KMS-11 (cell line): ENCODE results near the gene CIB4.

ENCODE experiments used
- H2AFZ ChIP-seq: fragments of 200-600 bp; sonication (generic); 2 replicates; pipeline ENCODE4 v1.6.1; 2016; ENCODE audit warnings: antibody characterized with exemption, mixed run types, low read depth
- H3K27ac ChIP-seq: fragments of 200-600 bp; sonication (generic); 2 replicates; pipeline ENCODE4 v1.6.1; 2016; ENCODE audit warnings: mild to moderate bottlenecking, mixed run types
- H3K27me3 ChIP-seq: fragments of 200-600 bp; sonication (generic); 2 replicates; pipeline ENCODE4 v1.6.1; 2017; ENCODE audit warnings: mild to moderate bottlenecking, low read depth, mixed run types, moderate library complexity; ENCODE audit not compliant: insufficient read depth
- H3K36me3 ChIP-seq: fragments of 200-600 bp; sonication (generic); 2 replicates; pipeline ENCODE4 v1.6.1; 2017; ENCODE audit warnings: mild to moderate bottlenecking, mixed run types; ENCODE audit not compliant: insufficient read depth
- H3K4me1 ChIP-seq: fragments of 200-600 bp; sonication (generic); 2 replicates; pipeline ENCODE4 v1.6.1; 2016; ENCODE audit warnings: mild to moderate bottlenecking, low read depth, mixed run types; ENCODE audit not compliant: poor library complexity, severe bottlenecking
- H3K4me2 ChIP-seq: fragments of 200-600 bp; sonication (generic); 2 replicates; pipeline ENCODE4 v1.7.0; 2016; ENCODE audit warnings: mild to moderate bottlenecking, mixed run types
- H3K4me3 ChIP-seq: fragments of 200-600 bp; sonication (generic); IDR thresholded peaks from 2 replicates; pipeline ENCODE4 v1.6.1; 2017; ENCODE audit warnings: low read depth, low read length, mixed read lengths; ENCODE audit not compliant: insufficient read depth
- H3K79me2 ChIP-seq: fragments of 200-600 bp; sonication (generic); 2 replicates; pipeline ENCODE4 v1.6.1; 2016; ENCODE audit warnings: low read depth, mixed run types; ENCODE audit not compliant: insufficient read depth
- H3K9ac ChIP-seq: fragments of 200-600 bp; sonication (generic); 2 replicates; pipeline ENCODE4 v1.6.1; 2016; ENCODE audit warnings: mild to moderate bottlenecking, mixed run types
- H4K20me1 ChIP-seq: fragments of 200-600 bp; sonication (generic); 2 replicates; pipeline ENCODE4 v1.6.1; 2016; ENCODE audit warnings: mild to moderate bottlenecking, mixed run types; ENCODE audit not compliant: insufficient read depth
- TF ChIP-seq, protein P1 (sequence below): fragments of 200-600 bp; sonication (generic); conservative IDR thresholded peaks from 2 replicates; pipeline ENCODE4 v1.6.1; 2017; ENCODE audit warnings: low read depth, mild to moderate bottlenecking, antibody characterized with exemption, low read length, moderate library complexity, mixed read lengths

The CIB4 gene

DNA sequence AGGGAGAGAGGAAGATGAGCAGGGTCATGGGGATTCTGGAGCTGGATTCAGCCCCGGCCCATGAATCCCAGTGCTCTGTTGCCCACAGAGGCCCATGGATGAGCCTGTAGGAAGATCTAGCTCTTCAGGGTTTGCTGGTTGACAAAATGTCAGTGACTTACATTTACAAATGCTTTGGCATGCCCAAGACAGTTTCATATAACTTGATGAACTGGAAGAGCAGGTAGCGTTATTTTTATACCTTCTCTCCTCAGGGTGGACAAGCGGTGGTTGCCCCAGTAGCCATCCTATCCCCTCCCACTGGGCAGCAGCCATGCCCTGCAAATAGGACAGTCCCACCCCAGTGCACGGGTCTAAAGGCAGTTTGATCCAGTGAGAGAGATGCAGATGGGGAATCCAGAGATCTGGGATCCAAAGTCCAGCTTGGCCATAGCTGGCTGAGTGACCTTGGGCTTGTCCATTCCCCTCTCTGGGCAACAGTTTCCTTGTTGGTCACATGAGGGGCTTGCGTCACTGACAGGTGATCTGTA is 29.8 kb upstream of the CIB4 start:
- Histone ChIP-seq H3K36me3 (no peaks in the 10 kb centered on the region), H3K27me3 (peaks cover 31% of the 10 kb centered on the region), H4K20me1 (no peaks in the 10 kb centered on the region), H3K4me3 (no peak overlapping the region), H3K9ac (no peak overlapping the region), H2AFZ (no peak overlapping the region), H3K27ac (no peak overlapping the region), H3K4me2 (no peak overlapping the region), H3K4me1 (no peaks in the 10 kb centered on the region), H3K79me2 (no peaks in the 10 kb centered on the region)
- TF ChIP-seq, protein P1, sequence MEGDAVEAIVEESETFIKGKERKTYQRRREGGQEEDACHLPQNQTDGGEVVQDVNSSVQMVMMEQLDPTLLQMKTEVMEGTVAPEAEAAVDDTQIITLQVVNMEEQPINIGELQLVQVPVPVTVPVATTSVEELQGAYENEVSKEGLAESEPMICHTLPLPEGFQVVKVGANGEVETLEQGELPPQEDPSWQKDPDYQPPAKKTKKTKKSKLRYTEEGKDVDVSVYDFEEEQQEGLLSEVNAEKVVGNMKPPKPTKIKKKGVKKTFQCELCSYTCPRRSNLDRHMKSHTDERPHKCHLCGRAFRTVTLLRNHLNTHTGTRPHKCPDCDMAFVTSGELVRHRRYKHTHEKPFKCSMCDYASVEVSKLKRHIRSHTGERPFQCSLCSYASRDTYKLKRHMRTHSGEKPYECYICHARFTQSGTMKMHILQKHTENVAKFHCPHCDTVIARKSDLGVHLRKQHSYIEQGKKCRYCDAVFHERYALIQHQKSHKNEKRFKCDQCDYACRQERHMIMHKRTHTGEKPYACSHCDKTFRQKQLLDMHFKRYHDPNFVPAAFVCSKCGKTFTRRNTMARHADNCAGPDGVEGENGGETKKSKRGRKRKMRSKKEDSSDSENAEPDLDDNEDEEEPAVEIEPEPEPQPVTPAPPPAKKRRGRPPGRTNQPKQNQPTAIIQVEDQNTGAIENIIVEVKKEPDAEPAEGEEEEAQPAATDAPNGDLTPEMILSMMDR, result no peak

DNA sequence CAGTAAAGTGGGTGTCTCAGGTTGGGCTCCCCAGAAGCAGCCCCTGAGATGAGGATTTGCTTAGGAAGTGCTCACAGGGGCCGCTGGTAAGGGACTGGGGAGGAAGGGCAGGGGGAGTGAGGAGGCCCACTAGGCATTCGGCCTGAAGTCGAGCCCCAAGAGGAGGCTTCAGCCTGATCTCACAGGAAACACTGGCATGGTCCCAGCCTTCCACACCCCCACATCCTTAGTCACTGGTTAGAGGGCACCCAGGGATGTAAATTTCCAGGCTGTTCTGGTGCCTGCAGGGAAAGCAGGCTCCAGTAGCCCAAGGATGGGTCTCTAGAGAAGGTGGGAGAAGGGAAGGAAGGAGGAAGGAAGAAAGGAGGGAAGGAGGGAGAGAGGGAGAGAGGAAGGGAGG is 29.0 kb upstream of the CIB4 start:
- Histone ChIP-seq H2AFZ (no peak overlapping the region), H3K36me3 (no peaks in the 10 kb centered on the region), H3K4me3 (no peak overlapping the region), H4K20me1 (no peaks in the 10 kb centered on the region), H3K4me1 (no peaks in the 10 kb centered on the region), H3K27me3 (peaks cover 31% of the 10 kb centered on the region), H3K4me2 (no peak overlapping the region), H3K79me2 (no peaks in the 10 kb centered on the region), H3K9ac (no peak overlapping the region), H3K27ac (no peak overlapping the region)
- TF ChIP-seq, protein P1, result no peak

DNA sequence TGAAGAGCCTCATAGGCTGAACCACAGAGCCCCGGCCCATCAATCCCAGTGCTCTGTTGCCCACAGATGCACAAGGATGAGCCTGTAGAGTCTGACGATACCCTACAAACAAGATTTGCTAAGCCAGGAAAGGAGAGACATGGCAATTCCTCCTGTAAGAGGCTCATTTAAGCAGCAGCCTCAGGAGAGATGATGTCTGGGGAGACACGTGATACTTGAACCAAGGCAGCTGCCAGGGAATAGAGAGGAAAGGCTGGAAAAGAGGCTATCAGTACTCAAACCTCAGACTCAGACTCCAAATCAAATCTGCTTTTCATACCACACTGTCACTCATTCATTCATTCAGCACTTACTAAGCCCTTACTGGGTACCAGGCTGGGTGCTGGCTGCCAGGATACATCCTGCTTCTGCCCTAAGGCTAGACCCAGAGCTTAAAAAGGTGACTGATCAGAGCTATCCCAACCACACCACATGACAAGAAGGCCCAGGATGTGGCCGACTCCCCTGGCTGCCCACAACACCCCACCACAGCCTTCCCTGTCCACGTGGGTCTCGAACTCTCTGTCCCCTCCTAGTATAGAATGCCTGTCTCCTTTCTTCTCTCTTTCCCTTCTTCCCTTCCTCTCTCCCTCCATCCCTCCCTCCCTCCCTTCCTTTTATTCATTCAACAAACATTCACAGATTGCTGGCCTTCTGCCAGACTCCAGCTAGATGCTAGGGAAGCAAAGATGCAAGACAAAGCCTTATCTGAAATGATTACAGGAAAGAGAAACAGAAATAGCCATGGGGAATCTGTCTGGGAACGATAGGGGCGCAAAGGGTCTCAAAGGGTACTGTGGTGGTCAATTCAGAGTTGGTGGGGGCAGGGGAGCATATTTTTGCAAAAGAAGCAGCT is 27.9 kb upstream of the CIB4 start:
- no peak overlapping the region for H2AFZ ChIP-seq
- TF ChIP-seq, protein P1, result no peak
- no peaks in the 10 kb centered on the region for H4K20me1 ChIP-seq
- H3K36me3 ChIP-seq, result no peaks in the 10 kb centered on the region
- no peak overlapping the region for H3K4me2 ChIP-seq
- H3K4me1 ChIP-seq, result no peaks in the 10 kb centered on the region
- H3K9ac ChIP-seq, result no peak overlapping the region
- H3K27ac ChIP-seq, result no peak overlapping the region
- no peak overlapping the region for H3K4me3 ChIP-seq
- H3K79me2 ChIP-seq, result no peaks in the 10 kb centered on the region
- peaks cover 31% of the 10 kb centered on the region for H3K27me3 ChIP-seq

DNA sequence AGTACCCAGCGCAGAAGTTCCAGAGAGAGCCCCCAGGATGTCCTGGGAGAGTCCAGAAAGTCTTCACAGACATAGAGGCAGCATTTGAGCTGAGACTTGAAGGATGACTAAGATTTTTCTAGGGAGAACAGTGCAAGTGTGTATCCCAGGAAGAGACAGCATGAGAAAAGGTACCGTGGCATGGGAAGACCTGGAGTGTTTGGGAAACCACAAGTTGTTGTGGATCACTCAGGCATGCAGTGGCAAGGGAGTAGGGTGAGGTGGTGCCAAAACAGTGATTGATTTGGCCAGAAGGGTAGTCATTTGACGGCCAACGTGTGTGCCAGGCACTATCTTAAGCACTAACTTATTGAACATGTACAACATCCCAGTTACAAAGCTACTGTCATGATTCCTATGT is 26.9 kb upstream of the CIB4 start:
- no peaks in the 10 kb centered on the region for H4K20me1 ChIP-seq
- no peaks in the 10 kb centered on the region for H3K79me2 ChIP-seq
- H3K4me3 ChIP-seq, result no peak overlapping the region
- H3K4me1 ChIP-seq, result no peaks in the 10 kb centered on the region
- no peaks in the 10 kb centered on the region for H3K36me3 ChIP-seq
- TF ChIP-seq, protein P1, result no peak
- H3K27ac ChIP-seq, result no peak overlapping the region
- no peak overlapping the region for H3K4me2 ChIP-seq
- no peak overlapping the region for H2AFZ ChIP-seq
- no peak overlapping the region for H3K9ac ChIP-seq
- peaks cover 23% of the 10 kb centered on the region for H3K27me3 ChIP-seq
